Lower leg skin (tissue), 4 donors: Measurements from ENCODE around the gene CDH22. TPM values are rescaled to one million over a fixed set of nuclear protein-coding genes. Genes with fewer than 3 reads are reported as not detected.

ENCODE experiments used
- DNase-seq, 2 donors: peaks; one replicate each; pipeline ENCODE4 v3.0.0-alpha.2; 2019; ENCODE audit warnings: low spot score in 2 of 2
- H3K4me3 ChIP-seq: fragments of 200-600 bp; sonication (generic); 2 replicates; pipeline ENCODE4 v1.5.1; 2017; ENCODE audit warnings: mild to moderate bottlenecking, low read depth; ENCODE audit not compliant: poor library complexity, severe bottlenecking
- CTCF ChIP-seq, 3 donors: fragments of 450-650 bp; IDR thresholded peaks; one replicate each; pipeline ENCODE4 v1.5.1; 2016; ENCODE audit warnings: antibody characterized with exemption in 3 of 3, mild to moderate bottlenecking in 3 of 3, moderate library complexity in 2 of 3
- POLR2A ChIP-seq, 2 donors: fragments of 450-650 bp; IDR thresholded peaks; one replicate each; pipeline ENCODE4 v1.6.1; 2016 to 2017; ENCODE audit warnings: antibody characterized with exemption in 2 of 2, mild to moderate bottlenecking in 1 of 2, moderate library complexity in 1 of 2
- WGBS, 2 donors: methylation state at CpG; one replicate each; pipeline ENCODE4 v1.1.5; 2018; 5-methylcytosine and 5-hydroxymethylcytosine counted together
- intact Hi-C: fragments of 100-400 bp; cut with DNase I; formaldehyde crosslinking; loops from one replicate; pipeline ENCODE4 v1.15.0; 2023; ENCODE audit warnings: low total_unique reads
- total RNA-seq, 4 donors: library from RNA; depleted of rRNA; stranded (reverse); fragments of >200 nt; gene quantifications; one replicate each; pipeline ENCODE4 v1.1.0, GENCODE V29; 2016

CDH22 gene
- total RNA-seq, 4 donors from 2014 or later = 1.6 to 3.0 (median 2.0) TPM

GRCh38 chr20:46307999-46308257, 370 bp downstream of the CDH22 start:
- no peak for TF ChIP-seq POLR2A (IDR thresholded peaks at IDR 0.05)
- TF ChIP-seq CTCF (IDR thresholded peaks at IDR 0.05) = no peak
- DNase-seq = no peak
- WGBS, 2 donors = 1% methylated on average over 19 to 24 of the region's 35 CpGs
- peak overlapping the region; percentile 22 for H3K4me3 ChIP-seq
- intact Hi-C loops = no loop called here

DNA sequence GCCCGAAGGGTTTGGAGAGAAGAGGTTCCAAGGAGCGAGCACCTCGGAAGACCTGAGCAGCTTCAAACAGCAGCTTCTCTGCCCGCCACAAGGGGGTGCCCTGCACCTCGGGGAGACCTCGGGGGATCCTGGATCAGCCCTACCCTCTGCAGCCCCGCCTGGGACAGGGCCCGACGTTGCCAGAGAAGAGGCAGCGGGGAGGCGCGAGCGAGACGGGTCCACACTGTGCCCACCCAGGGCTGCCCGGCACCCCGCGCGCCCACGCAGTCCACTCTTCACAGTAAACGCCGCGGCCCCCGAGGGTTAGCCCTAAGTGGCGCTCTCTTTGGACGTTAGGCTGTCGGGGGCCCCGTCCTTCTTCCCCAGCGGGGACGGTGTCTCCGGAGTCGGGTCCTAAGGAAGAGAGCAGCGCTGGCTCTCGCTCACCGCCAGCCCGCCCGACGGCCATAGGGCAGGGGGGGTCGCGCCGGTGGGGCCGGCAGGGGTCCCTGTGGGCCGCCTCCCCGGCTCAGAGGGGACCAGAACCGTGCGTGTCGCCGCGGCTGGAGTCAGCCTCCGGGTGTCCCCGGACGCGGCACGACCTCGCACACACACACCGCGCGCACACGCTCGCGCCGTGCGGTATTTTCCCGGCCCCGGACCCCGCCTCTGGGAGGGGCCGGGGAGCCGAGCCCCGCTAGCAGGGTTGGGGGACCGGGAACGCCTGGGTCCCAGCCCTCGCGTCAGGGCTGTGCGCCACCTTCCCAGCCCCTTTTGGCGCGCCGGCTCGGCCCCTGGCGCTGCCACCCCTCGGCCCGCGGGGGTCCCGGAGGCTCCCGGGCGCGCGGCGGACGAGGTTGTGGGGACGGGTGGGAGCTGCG, 929 bp downstream of the CDH22 start:
- intact Hi-C loops = no loop called here
- WGBS, 2 donors = 1% methylated on average over 19 to 30 of the region's 90 CpGs
- TF ChIP-seq POLR2A (IDR thresholded peaks at IDR 0.05) (no peak), CTCF (IDR thresholded peaks at IDR 0.05) (no peak)
- H3K4me3 ChIP-seq = peak overlapping the region; percentile 22
- no peak for DNase-seq

DNA sequence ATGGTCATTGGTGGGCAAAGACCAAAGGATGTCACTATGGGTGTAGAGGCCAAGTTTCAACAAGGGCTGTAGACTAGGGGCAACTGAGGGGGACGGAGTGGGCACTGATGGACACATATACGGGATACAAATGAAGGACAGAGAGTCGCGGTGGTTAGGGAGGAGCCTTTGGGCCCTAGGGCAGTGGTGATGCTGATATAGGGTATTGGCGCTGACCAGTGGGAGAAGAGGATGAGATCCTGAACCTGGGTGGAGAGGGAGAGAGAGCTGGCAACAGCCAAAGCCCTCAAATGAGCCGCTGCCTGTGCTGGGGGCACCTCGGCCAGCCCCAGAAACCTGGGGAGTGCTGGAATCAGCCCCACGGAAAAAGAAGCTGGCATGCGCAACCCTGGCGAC, 1.6 kb downstream of the CDH22 start:
- TF ChIP-seq POLR2A (IDR thresholded peaks at IDR 0.05) = no peak
- TF ChIP-seq CTCF (IDR thresholded peaks at IDR 0.05) = no peak
- 25% methylated on average over 10 of the region's 10 CpGs for WGBS, 2 donors
- intact Hi-C loops = no loop called here
- DNase-seq = no peak
- H3K4me3 ChIP-seq = no peak overlapping the region

GRCh38 chr20:46305973-46306360, 2.3 kb downstream of the CDH22 start:
- TF ChIP-seq POLR2A (IDR thresholded peaks at IDR 0.05) (no peak), CTCF (IDR thresholded peaks at IDR 0.05) (no peak)
- WGBS, 2 donors = 49 to 54% methylated on average over 9 of the region's 9 CpGs
- intact Hi-C loops = no loop called here
- no peak overlapping the region for H3K4me3 ChIP-seq
- DNase-seq = no peak

- no peak overlapping the region for H3K4me3 ChIP-seq
- 26 to 33% methylated on average over 12 of the region's 12 CpGs for WGBS, 2 donors
- TF ChIP-seq POLR2A (IDR thresholded peaks at IDR 0.05) = no peak
- TF ChIP-seq CTCF (IDR thresholded peaks at IDR 0.05) = no peak
- no peak for DNase-seq
- intact Hi-C loops = no loop called here
These were observed 2.8 kb downstream of the CDH22 start for GRCh38 chr20:46305331-46305972.
